ENCODE results near the gene SRSF8.

SRSF8 gene

GRCh38 chr11:95067841-95068219 lies 1.1 kb downstream of the SRSF8 start:
- no peak for TF ChIP-seq ZBTB7A (IDR thresholded peaks at IDR 0.05; ENCODE audit: low read depth)
- no peak for TF ChIP-seq YY1 (IDR thresholded peaks at IDR 0.05; ENCODE audit: low read depth)
- TF ChIP-seq FOXM1 (IDR thresholded peaks at IDR 0.05; ENCODE audit: borderline replicate concordance, low read depth) = no peak
- no peak for TF ChIP-seq TEAD4 (IDR thresholded peaks at IDR 0.05)
- TF ChIP-seq TAF1 (IDR thresholded peaks at IDR 0.05; ENCODE audit: low read depth) = no peak
- no peak for TF ChIP-seq NFIC (IDR thresholded peaks at IDR 0.05)
- TF ChIP-seq CREB1 (IDR thresholded peaks at IDR 0.05; ENCODE audit: low read depth) = no peak
- no peak for TF ChIP-seq MAX (IDR thresholded peaks at IDR 0.05)
- TF ChIP-seq TCF12 (IDR thresholded peaks at IDR 0.05; ENCODE audit: low read depth) = no peak
- no peak for TF ChIP-seq CEBPB (IDR thresholded peaks at IDR 0.05)

- TF ChIP-seq TEAD4 (IDR thresholded peaks at IDR 0.05) = no peak
- TF ChIP-seq TCF12 (IDR thresholded peaks at IDR 0.05; ENCODE audit: low read depth) = no peak
- no peak for TF ChIP-seq ZBTB7A (IDR thresholded peaks at IDR 0.05; ENCODE audit: low read depth)
- TF ChIP-seq NFIC (IDR thresholded peaks at IDR 0.05) = no peak
- no peak for TF ChIP-seq RAD21 (IDR thresholded peaks at IDR 0.05; ENCODE audit: low read depth)
Observed at GRCh38 chr11:95068549-95068948, 1.8 kb downstream of the SRSF8 start.

GRCh38 chr11:95070471-95070870 lies 3.8 kb downstream of the SRSF8 start:
- TF ChIP-seq EGR1 (IDR thresholded peaks at IDR 0.05) (no peak), TCF12 (IDR thresholded peaks at IDR 0.05; ENCODE audit: low read depth) (no peak), TEAD4 (IDR thresholded peaks at IDR 0.05) (no peak), USF1 (IDR thresholded peaks at IDR 0.05) (no peak), MAX (IDR thresholded peaks at IDR 0.05) (no peak), REST (IDR thresholded peaks at IDR 0.05; ENCODE audit: low read depth) (no peak), ZBTB7A (IDR thresholded peaks at IDR 0.05; ENCODE audit: low read depth) (no peak), EP300 (IDR thresholded peaks at IDR 0.05; ENCODE audit: borderline replicate concordance) (no peak), YY1 (IDR thresholded peaks at IDR 0.05; ENCODE audit: low read depth) (no peak), FOXM1 (IDR thresholded peaks at IDR 0.05; ENCODE audit: borderline replicate concordance, low read depth) (no peak), NFIC (IDR thresholded peaks at IDR 0.05) (no peak)

- TF ChIP-seq EP300 (IDR thresholded peaks at IDR 0.05; ENCODE audit: borderline replicate concordance) (no peak), REST (IDR thresholded peaks at IDR 0.05; ENCODE audit: low read depth) (no peak), YY1 (IDR thresholded peaks at IDR 0.05; ENCODE audit: low read depth) (no peak), USF1 (IDR thresholded peaks at IDR 0.05) (no peak), NFIC (IDR thresholded peaks at IDR 0.05) (no peak), CREB1 (IDR thresholded peaks at IDR 0.05; ENCODE audit: low read depth) (no peak), ZBTB7A (IDR thresholded peaks at IDR 0.05; ENCODE audit: low read depth) (no peak), TCF12 (IDR thresholded peaks at IDR 0.05; ENCODE audit: low read depth) (no peak), FOXM1 (IDR thresholded peaks at IDR 0.05; ENCODE audit: borderline replicate concordance, low read depth) (no peak), EGR1 (IDR thresholded peaks at IDR 0.05) (no peak), RAD21 (IDR thresholded peaks at IDR 0.05; ENCODE audit: low read depth) (no peak), MAX (IDR thresholded peaks at IDR 0.05) (no peak), TEAD4 (IDR thresholded peaks at IDR 0.05) (no peak), TAF1 (IDR thresholded peaks at IDR 0.05; ENCODE audit: low read depth) (no peak), CEBPB (IDR thresholded peaks at IDR 0.05) (no peak)
Observed at GRCh38 chr11:95072948-95073347, 6.2 kb downstream of the SRSF8 start.

GRCh38 chr11:95074792-95075563 lies 8.3 kb downstream of the SRSF8 start:
- TF ChIP-seq CREB1 (IDR thresholded peaks at IDR 0.05; ENCODE audit: low read depth) (no peak), CEBPB (IDR thresholded peaks at IDR 0.05) (no peak), NFIC (IDR thresholded peaks at IDR 0.05) (0 out of 2 replicates have a peak, but pooled peaks have one; percentile 44), USF1 (IDR thresholded peaks at IDR 0.05) (peak; percentile 71), EP300 (IDR thresholded peaks at IDR 0.05; ENCODE audit: borderline replicate concordance) (no peak), REST (IDR thresholded peaks at IDR 0.05; ENCODE audit: low read depth) (no peak), FOXM1 (IDR thresholded peaks at IDR 0.05; ENCODE audit: borderline replicate concordance, low read depth) (no peak)
